Measurements from ENCODE around the gene CDH16. TPM values are rescaled to one million over a fixed set of nuclear protein-coding genes. Genes with fewer than 3 reads are reported as not detected.
A peak's percentile ranks its signal among the peaks of the same experiment; 100 is the strongest.

The CDH16 gene, protein sequence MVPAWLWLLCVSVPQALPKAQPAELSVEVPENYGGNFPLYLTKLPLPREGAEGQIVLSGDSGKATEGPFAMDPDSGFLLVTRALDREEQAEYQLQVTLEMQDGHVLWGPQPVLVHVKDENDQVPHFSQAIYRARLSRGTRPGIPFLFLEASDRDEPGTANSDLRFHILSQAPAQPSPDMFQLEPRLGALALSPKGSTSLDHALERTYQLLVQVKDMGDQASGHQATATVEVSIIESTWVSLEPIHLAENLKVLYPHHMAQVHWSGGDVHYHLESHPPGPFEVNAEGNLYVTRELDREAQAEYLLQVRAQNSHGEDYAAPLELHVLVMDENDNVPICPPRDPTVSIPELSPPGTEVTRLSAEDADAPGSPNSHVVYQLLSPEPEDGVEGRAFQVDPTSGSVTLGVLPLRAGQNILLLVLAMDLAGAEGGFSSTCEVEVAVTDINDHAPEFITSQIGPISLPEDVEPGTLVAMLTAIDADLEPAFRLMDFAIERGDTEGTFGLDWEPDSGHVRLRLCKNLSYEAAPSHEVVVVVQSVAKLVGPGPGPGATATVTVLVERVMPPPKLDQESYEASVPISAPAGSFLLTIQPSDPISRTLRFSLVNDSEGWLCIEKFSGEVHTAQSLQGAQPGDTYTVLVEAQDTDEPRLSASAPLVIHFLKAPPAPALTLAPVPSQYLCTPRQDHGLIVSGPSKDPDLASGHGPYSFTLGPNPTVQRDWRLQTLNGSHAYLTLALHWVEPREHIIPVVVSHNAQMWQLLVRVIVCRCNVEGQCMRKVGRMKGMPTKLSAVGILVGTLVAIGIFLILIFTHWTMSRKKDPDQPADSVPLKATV
- polyA plus RNA-seq (2012; ENCODE audit: insufficient read length, low read depth), result not detected

DNA sequence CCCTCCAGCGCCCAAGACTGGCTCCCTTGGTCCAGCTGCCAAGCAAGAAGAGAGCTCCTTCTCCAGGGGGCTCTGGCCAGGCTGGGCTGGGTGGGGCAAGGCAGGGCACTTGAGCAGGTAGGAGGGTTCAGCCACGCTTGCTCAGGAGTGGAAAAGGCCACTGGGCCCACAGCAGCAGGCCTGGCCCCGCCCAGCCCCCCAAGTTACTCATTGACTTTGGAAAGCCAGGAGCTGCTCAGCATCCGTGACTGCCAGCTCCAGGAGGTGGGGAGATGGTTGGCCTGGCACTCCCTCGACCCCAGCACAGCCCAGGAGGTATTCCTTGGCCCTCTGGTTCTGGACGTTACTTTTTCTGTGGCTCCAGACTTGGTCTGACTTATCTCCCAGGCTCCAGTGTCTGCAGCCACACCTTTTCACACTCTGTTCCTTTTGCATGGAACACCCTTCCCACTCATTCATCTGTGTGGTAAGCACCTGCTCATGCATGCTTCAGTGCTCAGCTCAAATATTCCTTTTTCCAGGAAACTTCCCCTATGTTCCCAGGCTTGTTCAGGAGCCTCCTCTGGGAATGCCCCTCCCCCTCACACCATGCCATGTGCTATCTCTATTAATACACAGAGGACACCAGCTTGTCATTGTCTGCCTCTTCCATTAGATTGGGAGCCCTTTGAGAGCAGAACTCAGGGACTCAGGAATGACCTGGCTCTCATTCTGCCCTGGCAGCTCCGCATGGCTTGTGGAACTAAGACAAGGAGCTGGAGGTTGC lies at the start of gene CDH16:
Gene CDH16, minus strand, starts transcription at position 83 of the 766 bp plus-strand sequence. CDS start 820 bp downstream, outside the sequence.
- TF ChIP-seq, protein P1, sequence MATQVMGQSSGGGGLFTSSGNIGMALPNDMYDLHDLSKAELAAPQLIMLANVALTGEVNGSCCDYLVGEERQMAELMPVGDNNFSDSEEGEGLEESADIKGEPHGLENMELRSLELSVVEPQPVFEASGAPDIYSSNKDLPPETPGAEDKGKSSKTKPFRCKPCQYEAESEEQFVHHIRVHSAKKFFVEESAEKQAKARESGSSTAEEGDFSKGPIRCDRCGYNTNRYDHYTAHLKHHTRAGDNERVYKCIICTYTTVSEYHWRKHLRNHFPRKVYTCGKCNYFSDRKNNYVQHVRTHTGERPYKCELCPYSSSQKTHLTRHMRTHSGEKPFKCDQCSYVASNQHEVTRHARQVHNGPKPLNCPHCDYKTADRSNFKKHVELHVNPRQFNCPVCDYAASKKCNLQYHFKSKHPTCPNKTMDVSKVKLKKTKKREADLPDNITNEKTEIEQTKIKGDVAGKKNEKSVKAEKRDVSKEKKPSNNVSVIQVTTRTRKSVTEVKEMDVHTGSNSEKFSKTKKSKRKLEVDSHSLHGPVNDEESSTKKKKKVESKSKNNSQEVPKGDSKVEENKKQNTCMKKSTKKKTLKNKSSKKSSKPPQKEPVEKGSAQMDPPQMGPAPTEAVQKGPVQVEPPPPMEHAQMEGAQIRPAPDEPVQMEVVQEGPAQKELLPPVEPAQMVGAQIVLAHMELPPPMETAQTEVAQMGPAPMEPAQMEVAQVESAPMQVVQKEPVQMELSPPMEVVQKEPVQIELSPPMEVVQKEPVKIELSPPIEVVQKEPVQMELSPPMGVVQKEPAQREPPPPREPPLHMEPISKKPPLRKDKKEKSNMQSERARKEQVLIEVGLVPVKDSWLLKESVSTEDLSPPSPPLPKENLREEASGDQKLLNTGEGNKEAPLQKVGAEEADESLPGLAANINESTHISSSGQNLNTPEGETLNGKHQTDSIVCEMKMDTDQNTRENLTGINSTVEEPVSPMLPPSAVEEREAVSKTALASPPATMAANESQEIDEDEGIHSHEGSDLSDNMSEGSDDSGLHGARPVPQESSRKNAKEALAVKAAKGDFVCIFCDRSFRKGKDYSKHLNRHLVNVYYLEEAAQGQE (IDR thresholded peaks at IDR 0.05; ENCODE audit: insufficient read depth in 1 of 2, low read depth in 2 of 2, low read length in 2 of 2), result no peak
- no peak for TF ChIP-seq POLR2AphosphoS5 (IDR thresholded peaks at IDR 0.05; ENCODE audit: low read depth, low read length)
- TF ChIP-seq TAF1 (IDR thresholded peaks at IDR 0.05; ENCODE audit: borderline replicate concordance, insufficient read depth, low read length), result no peak
- no peak for TF ChIP-seq FOXP2 (optimal IDR thresholded peaks at IDR 0.05; ENCODE audit: borderline replicate concordance, extremely low read depth, extremely low read length, insufficient read depth)
- TF ChIP-seq SIN3A (IDR thresholded peaks at IDR 0.05; ENCODE audit: borderline replicate concordance, insufficient read depth, low read length), result no peak

DNA sequence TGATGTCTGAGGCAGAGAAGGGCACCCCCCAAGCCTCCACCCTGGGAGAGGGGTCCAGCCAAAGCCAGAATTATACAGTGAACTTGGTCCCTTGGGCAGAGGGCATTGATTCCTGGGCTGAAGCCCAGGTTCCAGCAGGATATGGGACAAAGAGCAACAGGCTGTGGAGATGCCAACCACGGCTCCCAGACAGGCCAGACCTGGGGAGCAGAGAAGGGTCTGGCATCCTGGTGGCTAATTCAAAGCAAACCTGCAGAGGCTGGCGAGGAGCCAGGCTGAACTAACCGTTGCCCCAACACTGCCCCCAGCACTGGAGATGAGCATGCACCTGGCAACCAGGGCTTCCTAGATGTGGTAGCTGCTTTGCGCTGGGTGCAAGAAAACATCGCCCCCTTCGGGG lies 45.4 kb upstream of the CDH16 start:
- TF ChIP-seq POLR2AphosphoS5 (IDR thresholded peaks at IDR 0.05; ENCODE audit: low read depth, low read length) (no peak), TAF1 (IDR thresholded peaks at IDR 0.05; ENCODE audit: borderline replicate concordance, insufficient read depth, low read length) (no peak), FOXP2 (optimal IDR thresholded peaks at IDR 0.05; ENCODE audit: borderline replicate concordance, extremely low read depth, extremely low read length, insufficient read depth) (no peak), SIN3A (IDR thresholded peaks at IDR 0.05; ENCODE audit: borderline replicate concordance, insufficient read depth, low read length) (no peak)
- TF ChIP-seq, protein P1 (IDR thresholded peaks at IDR 0.05; ENCODE audit: insufficient read depth in 1 of 2, low read depth in 2 of 2, low read length in 2 of 2), result no peak

DNA sequence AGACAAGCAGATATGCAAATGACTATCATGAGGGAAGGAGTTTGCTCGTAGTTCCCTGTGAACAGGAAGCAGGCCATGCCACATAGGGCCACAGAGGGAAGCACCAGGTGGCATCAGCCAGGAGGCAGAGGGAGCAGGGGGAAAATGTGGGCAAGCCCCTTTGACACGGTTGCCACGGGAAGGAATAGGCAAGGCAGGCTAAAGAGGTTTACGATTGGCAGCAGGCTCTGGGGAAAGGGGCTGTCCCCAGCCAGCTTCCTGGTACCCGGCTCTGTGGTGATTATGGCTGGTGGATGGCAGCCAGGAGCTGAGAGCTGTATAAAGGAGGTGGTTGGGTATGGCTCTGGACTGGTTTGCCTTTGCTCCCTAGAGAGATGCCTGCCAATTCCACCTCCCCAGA lies 43.2 kb upstream of the CDH16 start:
- no peak for TF ChIP-seq SIN3A (IDR thresholded peaks at IDR 0.05; ENCODE audit: borderline replicate concordance, insufficient read depth, low read length)
- TF ChIP-seq, protein P1 (IDR thresholded peaks at IDR 0.05; ENCODE audit: insufficient read depth in 1 of 2, low read depth in 2 of 2, low read length in 2 of 2), result no peak
- TF ChIP-seq POLR2AphosphoS5 (IDR thresholded peaks at IDR 0.05; ENCODE audit: low read depth, low read length), result no peak
- no peak for TF ChIP-seq FOXP2 (optimal IDR thresholded peaks at IDR 0.05; ENCODE audit: borderline replicate concordance, extremely low read depth, extremely low read length, insufficient read depth)
- TF ChIP-seq TAF1 (IDR thresholded peaks at IDR 0.05; ENCODE audit: borderline replicate concordance, insufficient read depth, low read length), result no peak

DNA sequence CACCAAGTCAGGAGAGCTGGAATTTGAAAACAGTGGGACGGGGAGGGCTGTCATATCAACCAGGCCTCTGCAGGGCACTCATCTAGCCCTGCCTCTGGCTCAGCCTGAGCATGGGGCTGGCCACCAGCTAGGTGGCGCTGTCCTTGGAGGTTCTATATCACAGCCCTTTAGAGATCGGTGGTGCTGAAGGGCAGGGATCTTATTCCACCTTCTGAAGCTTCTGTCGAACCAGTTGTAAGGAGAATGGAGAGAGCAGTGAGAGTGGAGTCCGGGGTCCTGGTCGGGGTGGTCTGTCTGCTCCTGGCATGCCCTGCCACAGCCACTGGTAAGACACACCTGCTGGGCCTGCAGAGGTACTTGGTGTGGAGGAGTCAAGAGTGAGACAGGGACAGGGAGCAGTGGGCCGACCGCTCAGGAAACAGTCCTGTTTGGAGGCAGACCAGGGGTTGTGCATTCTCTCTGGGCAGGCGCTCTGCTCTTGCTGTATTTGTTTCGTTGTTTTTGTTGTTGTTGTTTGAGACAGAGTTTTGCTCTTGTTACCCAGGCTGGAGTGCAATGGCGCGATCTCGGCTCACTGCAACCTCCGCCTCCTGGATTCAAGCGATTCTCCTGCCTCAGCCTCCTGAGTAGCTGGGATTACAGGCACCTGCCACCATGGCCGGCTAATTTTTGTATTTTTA lies 42.5 kb upstream of the CDH16 start, which contains the start of gene CES3:
Gene CES3, plus strand, starts transcription at position 202 of the 680 bp plus-strand sequence. Its CDS starts 42 bp downstream, at position 244.
- TF ChIP-seq SIN3A (IDR thresholded peaks at IDR 0.05; ENCODE audit: borderline replicate concordance, insufficient read depth, low read length), result no peak
- TF ChIP-seq, protein P1 (IDR thresholded peaks at IDR 0.05; ENCODE audit: insufficient read depth in 1 of 2, low read depth in 2 of 2, low read length in 2 of 2), result peak; percentile 47 to 73; a peak in 3 of 4 replicates
- peak; percentile 55; the same call in 1 of the 2 replicates for TF ChIP-seq TAF1 (IDR thresholded peaks at IDR 0.05; ENCODE audit: borderline replicate concordance, insufficient read depth, low read length)
- peak; percentile 73; the same call in 1 of the 2 replicates for TF ChIP-seq POLR2AphosphoS5 (IDR thresholded peaks at IDR 0.05; ENCODE audit: low read depth, low read length)
- no peak for TF ChIP-seq FOXP2 (optimal IDR thresholded peaks at IDR 0.05; ENCODE audit: borderline replicate concordance, extremely low read depth, extremely low read length, insufficient read depth)
